AG10803 (cell line): Measurements from ENCODE around the gene SSUH2.

Source experiments
- DNase-seq: peaks from one replicate; pipeline ENCODE4 v3.0.0; 2010; ENCODE audit warnings: low read depth
- H3K4me3 ChIP-seq: 2 replicates; pipeline ENCODE4 v1.5.1; 2011; ENCODE audit warnings: mild to moderate bottlenecking, low read length, control low read depth
- TF ChIP-seq, protein P1 (sequence below): conservative IDR thresholded peaks from 2 replicates; pipeline ENCODE4 v1.5.1; 2011; ENCODE audit warnings: mild to moderate bottlenecking, low read length, control low read depth, inconsistent platforms

The SSUH2 gene

DNA sequence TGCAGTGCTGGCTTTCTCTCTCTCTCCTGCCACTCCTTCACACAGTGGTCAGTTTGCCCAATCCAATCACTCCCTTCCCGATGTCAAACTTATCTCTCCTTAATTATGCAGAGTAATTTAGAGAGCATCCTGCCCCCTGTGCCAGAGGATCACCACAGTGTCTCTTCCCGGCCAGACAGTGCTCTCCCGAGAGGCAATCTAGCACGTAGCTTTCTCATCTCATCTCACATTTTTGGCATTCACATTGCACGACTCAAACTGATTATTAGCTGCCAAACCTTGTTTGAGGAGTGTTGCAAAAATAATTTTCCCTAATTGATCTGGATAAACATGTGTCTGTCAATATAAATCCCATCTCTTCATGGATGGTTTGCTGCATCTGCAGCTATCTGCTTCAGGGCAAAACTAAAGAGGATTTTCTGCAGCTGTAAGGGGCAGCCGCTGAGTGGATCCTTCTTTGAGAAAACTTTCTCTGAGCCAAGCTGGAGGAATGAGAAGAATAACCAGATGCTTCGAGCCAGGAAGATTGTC is 37.8 kb downstream of the SSUH2 start:
- peak; percentile 43 for DNase-seq
- no peak overlapping the region for H3K4me3 ChIP-seq
- TF ChIP-seq, protein P1, sequence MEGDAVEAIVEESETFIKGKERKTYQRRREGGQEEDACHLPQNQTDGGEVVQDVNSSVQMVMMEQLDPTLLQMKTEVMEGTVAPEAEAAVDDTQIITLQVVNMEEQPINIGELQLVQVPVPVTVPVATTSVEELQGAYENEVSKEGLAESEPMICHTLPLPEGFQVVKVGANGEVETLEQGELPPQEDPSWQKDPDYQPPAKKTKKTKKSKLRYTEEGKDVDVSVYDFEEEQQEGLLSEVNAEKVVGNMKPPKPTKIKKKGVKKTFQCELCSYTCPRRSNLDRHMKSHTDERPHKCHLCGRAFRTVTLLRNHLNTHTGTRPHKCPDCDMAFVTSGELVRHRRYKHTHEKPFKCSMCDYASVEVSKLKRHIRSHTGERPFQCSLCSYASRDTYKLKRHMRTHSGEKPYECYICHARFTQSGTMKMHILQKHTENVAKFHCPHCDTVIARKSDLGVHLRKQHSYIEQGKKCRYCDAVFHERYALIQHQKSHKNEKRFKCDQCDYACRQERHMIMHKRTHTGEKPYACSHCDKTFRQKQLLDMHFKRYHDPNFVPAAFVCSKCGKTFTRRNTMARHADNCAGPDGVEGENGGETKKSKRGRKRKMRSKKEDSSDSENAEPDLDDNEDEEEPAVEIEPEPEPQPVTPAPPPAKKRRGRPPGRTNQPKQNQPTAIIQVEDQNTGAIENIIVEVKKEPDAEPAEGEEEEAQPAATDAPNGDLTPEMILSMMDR, result no peak

DNA sequence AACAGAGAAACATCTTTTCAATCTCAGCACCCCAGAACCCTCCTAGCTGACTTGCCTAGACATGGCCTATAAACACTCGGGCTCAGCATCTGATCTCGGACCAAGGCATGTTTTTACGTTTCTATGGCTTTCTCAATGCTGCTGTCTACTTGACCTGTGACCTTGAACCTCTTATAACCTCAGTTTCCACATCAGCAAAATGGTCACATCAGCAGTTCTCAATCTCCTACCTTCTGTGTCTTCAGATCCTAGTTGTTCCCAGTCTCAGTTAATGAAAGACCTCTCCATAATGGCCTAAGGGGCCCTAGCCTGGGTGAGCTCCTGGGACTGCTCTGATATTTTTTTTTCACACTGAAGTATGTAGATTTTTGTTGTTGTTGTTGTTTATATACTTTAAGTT is 39.6 kb downstream of the SSUH2 start:
- no peak for DNase-seq
- TF ChIP-seq, protein P1, result no peak
- H3K4me3 ChIP-seq, result no peak overlapping the region

DNA sequence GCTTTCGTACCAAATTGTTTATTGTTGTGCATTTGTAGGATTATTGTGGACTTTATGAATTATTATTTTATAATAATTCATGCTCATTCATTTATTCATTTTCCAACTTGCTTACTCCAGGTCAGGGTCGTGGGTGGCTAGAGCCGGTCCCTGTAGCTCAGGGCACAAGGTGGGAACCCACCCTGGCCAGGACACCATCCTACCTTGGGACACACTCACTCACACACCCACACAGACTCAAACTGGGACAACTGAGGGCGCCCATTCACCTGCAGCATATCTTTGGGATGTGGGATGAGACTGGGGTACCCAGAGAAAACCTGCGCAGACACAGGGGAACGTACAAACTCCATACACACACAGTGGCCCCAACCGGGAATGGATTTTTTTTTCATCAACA is 40.6 kb downstream of the SSUH2 start:
- no peak overlapping the region for H3K4me3 ChIP-seq
- TF ChIP-seq, protein P1, result no peak
- no peak for DNase-seq

DNA sequence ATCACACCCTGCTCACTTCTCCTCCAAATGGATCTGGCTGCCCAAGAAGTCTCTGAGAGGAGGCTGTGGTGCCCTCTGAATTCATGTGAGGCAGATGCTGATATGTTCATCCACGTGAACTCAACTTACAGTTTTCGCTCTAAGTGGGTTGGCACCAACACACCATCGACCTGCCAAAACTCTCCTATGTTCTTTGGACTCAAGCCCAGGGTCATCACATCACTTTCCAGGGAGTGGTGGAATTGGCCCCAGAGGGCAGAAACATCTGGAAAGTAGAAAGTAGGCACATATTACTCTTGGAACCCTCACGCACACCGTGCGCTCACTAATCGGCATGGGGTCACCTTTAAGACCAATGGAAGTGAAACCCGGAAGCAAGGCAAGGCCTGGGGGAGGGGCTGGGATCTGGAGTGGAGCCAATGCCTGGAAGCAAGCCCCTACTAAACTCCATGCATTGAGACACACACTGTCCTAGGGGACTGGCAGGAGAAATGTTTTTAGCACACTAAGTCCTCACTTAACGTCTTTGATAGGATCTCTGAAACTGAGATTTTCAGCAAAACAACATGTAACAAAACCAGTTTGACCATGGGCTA is 41.4 kb downstream of the SSUH2 start:
- DNase-seq, result no peak
- TF ChIP-seq, protein P1, result no peak
- H3K4me3 ChIP-seq, result no peak overlapping the region

DNA sequence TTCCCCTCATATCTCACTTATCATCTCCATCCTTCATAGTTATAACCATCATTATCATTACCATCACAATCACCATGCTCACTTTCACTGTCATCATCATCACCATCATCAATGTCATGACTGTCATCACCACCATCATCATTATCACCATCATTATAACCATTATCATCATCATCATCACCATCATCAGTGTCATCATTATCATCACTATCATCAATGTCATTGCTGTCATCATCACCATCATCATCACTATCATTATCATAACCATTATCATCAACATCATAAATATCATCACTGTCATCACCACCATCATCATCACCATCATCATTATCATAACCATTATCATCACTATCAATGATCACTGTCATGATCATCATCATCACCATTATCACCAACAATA is 44.1 kb downstream of the SSUH2 start:
- TF ChIP-seq, protein P1, result no peak
- DNase-seq, result no peak
- H3K4me3 ChIP-seq, result no peak overlapping the region

DNA sequence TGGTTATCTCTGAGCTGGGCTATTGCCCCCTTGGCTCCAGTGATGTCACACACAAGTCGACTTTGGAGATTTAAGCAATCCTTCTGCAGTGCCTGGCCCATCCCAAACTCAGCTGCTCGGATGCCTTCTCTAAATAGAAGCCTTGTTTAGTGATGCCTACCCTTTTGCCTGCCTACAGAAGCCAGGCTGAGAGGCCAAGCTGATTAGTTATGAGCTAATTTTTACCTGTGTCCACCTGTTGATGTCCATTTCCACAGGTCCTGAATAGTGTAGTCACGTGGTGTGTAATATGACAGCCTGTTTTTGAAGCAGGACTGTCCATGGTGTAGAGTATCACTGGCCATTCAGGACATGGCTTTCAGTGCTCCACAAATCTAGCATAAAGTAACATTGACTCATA is 45.5 kb downstream of the SSUH2 start:
- H3K4me3 ChIP-seq, result no peak overlapping the region
- TF ChIP-seq, protein P1, result no peak

DNA sequence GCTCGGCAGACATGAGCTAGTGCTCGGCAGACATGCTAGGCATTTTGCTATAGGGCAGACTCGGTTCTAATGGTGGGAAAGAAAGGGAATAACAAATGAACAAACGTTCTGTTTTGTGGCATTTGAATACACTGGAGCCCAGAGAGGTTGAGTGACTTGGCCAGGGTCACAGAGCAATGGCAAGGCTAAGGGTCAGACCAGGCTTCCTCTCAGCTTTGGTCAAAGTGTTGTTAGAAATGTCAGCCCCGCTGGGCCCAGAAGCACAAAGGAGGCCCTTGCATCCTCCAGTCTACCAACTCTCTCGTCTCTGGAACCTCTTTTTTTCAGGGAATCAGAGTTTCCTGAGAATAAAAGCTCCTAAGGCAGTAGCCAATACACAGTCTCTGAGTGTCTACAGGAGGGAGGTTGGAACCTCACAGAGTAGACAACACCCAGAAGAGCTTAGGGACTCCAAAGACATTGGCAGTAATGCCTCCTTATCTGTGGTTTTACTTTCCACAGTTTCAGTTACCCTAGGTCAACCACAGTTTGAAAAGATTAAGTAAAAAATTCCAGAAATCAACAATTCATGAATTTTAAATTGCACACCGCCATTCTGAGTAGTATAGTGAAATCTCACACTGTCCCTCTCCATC is 47.3 kb downstream of the SSUH2 start:
- no peak for DNase-seq
- no peak overlapping the region for H3K4me3 ChIP-seq
- TF ChIP-seq, protein P1, result no peak

More for the DNA sequence above, 45.5 kb downstream of the SSUH2 start:
- DNase-seq, result no peak
